Activated T-cell treated with anti-CD3 and anti-CD28 coated beads for 4 hours (primary cell): ENCODE results near the gene SLC2A14.
"Not testable (repeated sequence)": the region's sequence is repeated elsewhere in the genome, so short reads cannot be mapped to it uniquely, and the experiment has no call there.

ENCODE experiments used
- DNase-seq: peaks from one replicate; pipeline ENCODE4 v3.0.0-alpha.2; 2020

Gene SLC2A14

DNA sequence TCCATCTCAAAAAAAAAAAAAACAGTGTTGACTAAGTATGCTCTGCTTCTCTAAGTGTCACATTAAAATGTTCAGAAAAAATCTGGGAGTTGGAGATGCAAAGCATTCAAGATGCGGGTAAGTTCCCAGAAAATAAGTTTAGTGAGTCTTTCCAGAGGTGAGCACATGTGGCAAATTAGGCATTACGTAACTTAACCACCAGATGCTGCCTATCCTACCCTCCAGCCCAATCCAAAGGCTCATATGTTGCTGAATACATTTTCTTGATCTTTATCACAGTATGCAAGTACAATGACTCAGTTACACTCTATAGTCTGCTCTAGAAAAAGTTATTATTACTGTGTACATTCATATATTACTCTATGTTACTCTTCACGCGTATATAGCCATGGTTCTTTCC lies 3.6 kb downstream of the SLC2A14 start:
- no peak for DNase-seq

GRCh38 chr12:7868391-7868790 lies 4.3 kb downstream of the SLC2A14 start:
- no peak for DNase-seq

GRCh38 chr12:7864601-7865150 lies 8.0 kb downstream of the SLC2A14 start:
- DNase-seq, result no peak

DNA sequence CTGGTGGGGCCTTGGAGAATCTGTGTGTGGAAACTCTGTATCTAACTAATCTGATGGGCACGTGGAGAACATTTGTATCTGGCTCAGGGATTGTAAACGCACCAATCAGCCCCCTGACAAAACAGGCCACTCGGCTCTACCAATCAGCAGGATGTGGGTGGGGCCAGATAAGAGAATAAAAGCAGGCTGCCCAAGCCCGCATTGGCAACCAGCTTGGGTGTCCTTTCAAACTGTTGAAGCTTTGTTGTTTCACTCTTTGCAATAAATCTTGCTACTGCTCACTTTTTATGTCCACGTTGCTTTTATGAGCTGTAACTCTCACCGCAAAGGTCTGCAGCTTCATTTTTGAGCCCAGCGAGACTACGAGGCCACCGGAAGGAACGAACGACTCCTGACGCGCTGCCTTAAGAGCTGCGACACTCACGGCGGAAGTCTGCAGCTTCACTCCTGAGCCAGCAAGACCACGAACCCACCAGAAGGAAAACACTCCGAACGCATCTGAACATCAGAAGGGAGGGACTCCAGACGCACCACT lies 9.8 kb downstream of the SLC2A14 start:
- peak; percentile 21 for DNase-seq

DNA sequence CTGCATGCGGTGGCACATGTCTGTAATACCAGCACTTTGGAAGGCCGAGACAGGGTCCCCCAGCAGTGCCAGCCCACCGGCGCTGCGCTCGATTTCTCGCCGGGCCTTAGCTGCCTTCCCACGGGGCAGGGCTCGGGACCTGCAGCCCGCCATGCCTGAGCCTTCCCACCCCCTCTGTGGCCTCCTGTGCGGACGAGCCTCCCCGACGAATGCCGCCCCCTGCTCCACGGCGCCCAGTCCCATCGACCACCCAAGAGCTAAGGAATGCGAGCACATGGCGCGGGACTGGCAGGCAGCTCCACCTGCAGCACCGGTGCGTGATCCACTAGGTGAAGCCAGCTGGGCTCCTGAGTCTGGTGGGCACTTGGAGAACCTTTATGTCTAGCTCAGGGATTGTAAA lies 10.4 kb downstream of the SLC2A14 start:
- not testable (repeated sequence) for DNase-seq

- DNase-seq, result no peak
Observed at GRCh38 chr12:7859552-7859951, 13.2 kb downstream of the SLC2A14 start.

GRCh38 chr12:7857971-7858370 lies 14.7 kb downstream of the SLC2A14 start:
- DNase-seq, result no peak

GRCh38 chr12:7856516-7856915 lies 16.2 kb downstream of the SLC2A14 start:
- no peak for DNase-seq

DNA sequence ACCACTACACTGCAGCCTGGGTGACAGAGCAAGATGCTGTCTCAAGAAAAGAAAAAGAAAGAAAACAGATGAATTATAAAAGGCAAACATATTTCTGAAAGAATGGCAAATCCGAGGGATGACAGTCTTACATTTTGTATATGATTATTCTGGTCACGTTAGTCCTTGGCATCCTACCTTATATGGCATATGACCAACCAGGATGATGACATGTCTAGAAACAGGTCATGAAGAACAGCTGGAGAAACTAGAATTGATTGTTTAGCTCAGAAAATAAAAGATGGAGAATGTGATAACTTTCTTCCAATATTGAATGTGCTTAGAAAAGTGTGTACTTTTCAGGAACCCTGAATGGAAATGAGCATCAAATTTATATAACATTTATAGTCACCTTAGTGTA lies 19.2 kb downstream of the SLC2A14 start:
- DNase-seq, result no peak

- not testable (repeated sequence) for DNase-seq
Observed at GRCh38 chr12:7851622-7852081, 21.1 kb downstream of the SLC2A14 start.

- not testable (repeated sequence) for DNase-seq
Observed at GRCh38 chr12:7850099-7850498, 22.6 kb downstream of the SLC2A14 start.

GRCh38 chr12:7848098-7848422 lies 24.7 kb downstream of the SLC2A14 start:
- DNase-seq, result not testable (repeated sequence)

- not testable (repeated sequence) for DNase-seq
Observed at GRCh38 chr12:7847226-7848097, 25.3 kb downstream of the SLC2A14 start.

GRCh38 chr12:7844116-7844515 lies 28.6 kb downstream of the SLC2A14 start:
- DNase-seq, result no peak

- DNase-seq, result not testable (repeated sequence)
Observed at GRCh38 chr12:7843583-7843982, 29.1 kb downstream of the SLC2A14 start.

GRCh38 chr12:7843149-7843548 lies 29.6 kb downstream of the SLC2A14 start:
- not testable (repeated sequence) for DNase-seq

DNA sequence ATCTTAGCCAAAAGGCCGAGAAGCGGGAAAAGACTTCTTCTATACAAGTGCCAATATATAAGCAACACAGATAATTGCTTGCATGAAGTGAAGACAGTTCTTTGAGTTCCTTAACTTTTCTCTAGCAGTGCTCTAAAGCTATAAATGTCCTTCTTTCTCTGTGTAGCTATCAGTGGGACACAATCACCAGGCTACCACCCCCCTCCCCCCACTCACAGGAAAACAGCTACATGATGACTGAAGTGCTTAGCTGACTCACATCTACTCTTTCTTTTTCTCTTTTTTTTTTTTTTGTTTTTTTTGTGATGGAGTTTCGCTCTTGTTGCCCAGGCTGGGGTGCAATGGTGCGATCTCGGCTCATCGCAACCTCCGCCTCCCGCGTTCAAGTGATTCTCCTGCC lies 30.3 kb downstream of the SLC2A14 start:
- DNase-seq, result not testable (repeated sequence)

- DNase-seq, result not testable (repeated sequence)
Observed at GRCh38 chr12:7839848-7840247, 32.9 kb downstream of the SLC2A14 start.

DNA sequence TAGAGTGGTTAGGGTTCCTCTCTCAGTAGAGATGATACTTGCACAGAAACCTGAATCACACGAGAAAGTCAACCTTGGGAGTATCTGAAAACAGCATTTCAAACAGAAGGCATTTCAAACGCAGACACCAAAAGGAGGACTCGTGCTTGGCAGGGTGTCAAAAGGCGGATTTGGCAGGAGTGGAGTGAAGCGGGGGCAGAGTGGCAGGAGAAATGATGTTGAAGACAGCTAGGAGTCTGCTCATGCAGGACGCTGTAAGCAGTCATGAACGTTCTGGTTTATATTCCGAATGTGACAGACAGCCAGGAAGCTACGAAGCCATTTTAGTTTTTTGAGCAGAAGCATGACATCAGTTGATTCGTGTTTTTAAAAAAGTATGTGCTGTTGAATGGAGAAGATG lies 33.5 kb downstream of the SLC2A14 start:
- not testable (repeated sequence) for DNase-seq

- no peak for DNase-seq
Observed at GRCh38 chr12:7837366-7837765, 35.3 kb downstream of the SLC2A14 start.

- DNase-seq, result no peak
Observed at GRCh38 chr12:7835766-7836165, 36.9 kb downstream of the SLC2A14 start.

DNA sequence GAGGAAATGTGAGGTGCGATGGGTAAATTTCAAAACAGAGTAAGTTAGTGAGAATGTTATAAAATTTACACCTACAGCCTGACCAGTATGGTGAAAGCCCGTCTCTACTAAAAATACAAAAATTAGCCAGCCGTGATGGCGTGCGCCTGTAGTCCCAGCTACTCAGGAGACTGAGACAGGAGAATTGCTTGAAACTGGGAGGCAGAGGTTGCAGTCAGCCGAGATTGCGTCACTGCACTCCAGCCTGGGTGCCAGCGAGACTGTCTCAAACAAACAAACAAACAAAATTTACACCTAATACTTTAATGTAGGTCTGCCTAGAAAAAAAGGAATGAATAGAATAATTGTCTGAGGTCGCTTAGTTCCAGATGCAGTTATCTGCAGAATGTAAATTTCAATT lies 37.6 kb downstream of the SLC2A14 start:
- no peak for DNase-seq

DNA sequence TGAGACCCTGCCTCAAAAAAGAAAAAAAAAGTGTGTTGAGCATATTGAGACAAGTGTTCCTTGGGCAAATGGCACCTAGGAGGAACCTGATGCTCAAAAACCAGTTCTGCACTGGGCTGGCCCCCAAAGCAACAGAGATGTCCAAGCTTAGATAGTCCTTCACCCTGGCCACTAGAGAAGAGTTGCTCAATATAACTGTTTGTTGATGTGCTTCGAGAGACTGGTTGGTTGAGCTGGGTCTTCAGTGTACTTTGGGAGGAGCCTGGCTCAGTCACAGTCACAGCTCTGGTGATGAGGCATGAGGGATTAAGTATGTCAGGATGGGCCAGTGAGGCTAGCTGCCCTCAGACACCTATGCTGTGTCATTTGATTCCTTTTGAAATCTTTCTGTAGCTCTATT lies 38.0 kb downstream of the SLC2A14 start:
- no peak for DNase-seq

DNA sequence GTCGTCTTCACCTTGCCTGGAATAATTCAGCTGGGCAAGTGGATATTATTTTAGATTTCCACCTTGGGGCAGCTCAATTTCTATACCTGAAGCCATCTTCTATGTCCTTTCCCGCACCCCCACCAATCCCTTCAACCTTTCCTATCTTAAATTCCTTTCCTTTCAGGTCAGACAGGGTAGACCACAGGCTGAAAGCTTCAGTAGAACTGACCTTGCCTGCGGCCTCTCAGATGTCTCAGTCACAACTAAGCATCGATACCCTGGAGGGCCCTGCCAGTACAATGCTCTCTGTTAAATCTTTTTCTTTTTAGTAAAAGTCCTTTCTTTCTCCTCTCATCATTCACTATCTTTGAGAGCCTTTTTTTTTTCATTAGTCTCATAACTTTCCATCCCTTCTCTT lies 38.9 kb downstream of the SLC2A14 start:
- no peak for DNase-seq
